CD14-positive monocyte (primary cell): ENCODE data around the gene PRDX5. TPM values are rescaled to one million over a fixed set of nuclear protein-coding genes. Genes with fewer than 3 reads are reported as not detected.

Experiments
- DNase-seq, 3 donors: peaks; one replicate each; pipeline ENCODE4 v3.0.0-alpha.2; 2011 to 2022
- H2AFZ ChIP-seq: 2 replicates; pipeline ENCODE4 v1.6.0; 2012; ENCODE audit warnings: mild to moderate bottlenecking, low read depth, low read length, inconsistent platforms; ENCODE audit not compliant: insufficient read depth, poor library complexity, severe bottlenecking
- H3K27ac ChIP-seq, 2 donors: 1 replicate in 1 of 2; 2 replicates in 1 of 2; pipeline ENCODE4 v1.5.1; 2012 to 2013; ENCODE audit warnings: low read length in 2 of 2, control low read depth in 1 of 2, inconsistent platforms in 1 of 2, low read depth in 1 of 2, mild to moderate bottlenecking in 1 of 2
- H3K27me3 ChIP-seq, 2 donors: one replicate each; pipeline versions ENCODE4 v1.6.0 to v1.6.1; 2011 to 2013; ENCODE audit warnings: low read length in 2 of 2; ENCODE audit not compliant: control insufficient read depth in 2 of 2, insufficient read depth in 2 of 2
- H3K36me3 ChIP-seq, 2 donors: replicated peaks in 1 of 2; 1 replicate in 1 of 2; 2 replicates in 1 of 2; pipeline versions ENCODE4 v1.5.1 to v1.6.1; 2012 to 2013; ENCODE audit warnings: low read length in 2 of 2, control low read depth in 1 of 2, inconsistent platforms in 1 of 2, mild to moderate bottlenecking in 1 of 2; ENCODE audit not compliant: insufficient read depth in 2 of 2, control insufficient read depth in 1 of 2
- H3K4me1 ChIP-seq, 2 donors: 1 replicate in 1 of 2; 2 replicates in 1 of 2; pipeline versions ENCODE4 v1.5.1 to v1.6.1; 2012 to 2013; ENCODE audit warnings: low read length in 2 of 2, control low read depth in 1 of 2, inconsistent platforms in 1 of 2, mild to moderate bottlenecking in 1 of 2, moderate library complexity in 1 of 2; ENCODE audit not compliant: insufficient read depth in 2 of 2, control insufficient read depth in 1 of 2
- H3K4me2 ChIP-seq: replicated peaks from 2 replicates; pipeline ENCODE3; 2012; ENCODE audit warnings: low read length, moderate library complexity, mild to moderate bottlenecking; ENCODE audit not compliant: poor library complexity, severe bottlenecking; ENCODE audit errors: extremely low read depth
- H3K4me3 ChIP-seq, 3 experiments: fragments of 200-600 bp in 1 of 3; sonication (generic) in 1 of 3; replicated peaks in 1 of 3; 1 replicate in 2 of 3; 2 replicates in 1 of 3; pipeline ENCODE4 v1.5.1; 2011 to 2013; ENCODE audit warnings: low read length in 3 of 3, mild to moderate bottlenecking in 3 of 3, control low read depth in 2 of 3, low read depth in 2 of 3, inconsistent platforms in 1 of 3, moderate library complexity in 1 of 3
- H3K79me2 ChIP-seq: 2 replicates; pipeline ENCODE4 v1.6.0; 2012; ENCODE audit warnings: mild to moderate bottlenecking, control low read depth, inconsistent platforms, low read length, moderate library complexity; ENCODE audit not compliant: insufficient read depth
- H3K9ac ChIP-seq: 2 replicates; pipeline ENCODE4 v1.6.0; 2017; ENCODE audit warnings: low read length, mild to moderate bottlenecking; ENCODE audit not compliant: insufficient read depth, poor library complexity, severe bottlenecking
- H3K9me3 ChIP-seq, 2 donors: replicated peaks in 1 of 2; 1 replicate in 1 of 2; 2 replicates in 1 of 2; pipeline versions ENCODE4 v1.5.1 to v1.6.1; 2012 to 2013; ENCODE audit warnings: low read length in 2 of 2, control low read depth in 1 of 2; ENCODE audit not compliant: control insufficient read depth in 1 of 2, insufficient read depth in 1 of 2
- H4K20me1 ChIP-seq: 2 replicates; pipeline ENCODE4 v1.6.0; 2012; ENCODE audit warnings: mild to moderate bottlenecking, low read length, control low read depth, moderate library complexity; ENCODE audit not compliant: insufficient read depth
- H3K27ac Mint-ChIP-seq, 7 donors: one replicate each; pipeline ENCODE4 v1.8.0; 2020; ENCODE audit warnings: mild to moderate bottlenecking in 7 of 7, mixed read lengths in 7 of 7, moderate library complexity in 6 of 7, inconsistent platforms in 2 of 7
- H3K27me3 Mint-ChIP-seq, 3 donors: one replicate each; pipeline ENCODE4 v1.8.0; 2021 to 2022; ENCODE audit warnings: low read depth in 3 of 3, mild to moderate bottlenecking in 3 of 3, mixed read lengths in 3 of 3, moderate library complexity in 3 of 3, inconsistent platforms in 1 of 3
- H3K36me3 Mint-ChIP-seq, 2 donors: one replicate each; pipeline ENCODE4 v1.8.0; 2020; ENCODE audit warnings: mixed read lengths in 2 of 2, inconsistent platforms in 1 of 2, mild to moderate bottlenecking in 1 of 2
- H3K4me1 Mint-ChIP-seq: one replicate; pipeline ENCODE4 v1.8.0; 2020; ENCODE audit warnings: mild to moderate bottlenecking, mixed read lengths
- H3K4me3 Mint-ChIP-seq, 2 donors: one replicate each; pipeline ENCODE4 v1.8.0; 2020; ENCODE audit warnings: mild to moderate bottlenecking in 2 of 2, mixed read lengths in 2 of 2, moderate library complexity in 1 of 2
- H3K9me3 Mint-ChIP-seq, 7 donors: one replicate each; pipeline ENCODE4 v1.8.0; 2020 to 2022; ENCODE audit warnings: mixed read lengths in 7 of 7, mild to moderate bottlenecking in 6 of 7, moderate library complexity in 6 of 7, inconsistent platforms in 2 of 7
- WGBS: methylation state at CpG from one replicate; pipeline ENCODE4 v1.1.5; 2013; ENCODE audit warnings: missing lambda C conversion rate; ENCODE audit not compliant: insufficient coverage; 5-methylcytosine and 5-hydroxymethylcytosine counted together
- intact Hi-C, 2 donors: fragments of 100-400 bp; cut with micrococcal nuclease; formaldehyde crosslinking; loops; one replicate each; pipeline versions ENCODE4 v1.15.0 to v1.15.1; 2023
- polyA plus RNA-seq, 3 donors: library from polyadenylated mRNA; depleted of rRNA in 1 of 3; unstranded in 2 of 3; stranded (reverse) in 1 of 3; fragments of 300-500 nt in 2 of 3; fragments of >200 nt in 1 of 3; fragmentation: Illumina TruSeq in 2 of 3; gene quantifications; 1 replicate in 2 of 3; 2 replicates in 1 of 3; pipeline ENCODE4 v1.2.3, GENCODE V29; 2012 to 2021
- TF ChIP-seq, protein P1 (sequence below): fragments of 200-600 bp; IDR thresholded peaks from one replicate; pipeline ENCODE4 v1.8.0; 2022; ENCODE audit warnings: antibody characterized with exemption, mild to moderate bottlenecking

Gene PRDX5
- polyA plus RNA-seq, 3 donors = 136 to 318 (median 286) TPM

DNA sequence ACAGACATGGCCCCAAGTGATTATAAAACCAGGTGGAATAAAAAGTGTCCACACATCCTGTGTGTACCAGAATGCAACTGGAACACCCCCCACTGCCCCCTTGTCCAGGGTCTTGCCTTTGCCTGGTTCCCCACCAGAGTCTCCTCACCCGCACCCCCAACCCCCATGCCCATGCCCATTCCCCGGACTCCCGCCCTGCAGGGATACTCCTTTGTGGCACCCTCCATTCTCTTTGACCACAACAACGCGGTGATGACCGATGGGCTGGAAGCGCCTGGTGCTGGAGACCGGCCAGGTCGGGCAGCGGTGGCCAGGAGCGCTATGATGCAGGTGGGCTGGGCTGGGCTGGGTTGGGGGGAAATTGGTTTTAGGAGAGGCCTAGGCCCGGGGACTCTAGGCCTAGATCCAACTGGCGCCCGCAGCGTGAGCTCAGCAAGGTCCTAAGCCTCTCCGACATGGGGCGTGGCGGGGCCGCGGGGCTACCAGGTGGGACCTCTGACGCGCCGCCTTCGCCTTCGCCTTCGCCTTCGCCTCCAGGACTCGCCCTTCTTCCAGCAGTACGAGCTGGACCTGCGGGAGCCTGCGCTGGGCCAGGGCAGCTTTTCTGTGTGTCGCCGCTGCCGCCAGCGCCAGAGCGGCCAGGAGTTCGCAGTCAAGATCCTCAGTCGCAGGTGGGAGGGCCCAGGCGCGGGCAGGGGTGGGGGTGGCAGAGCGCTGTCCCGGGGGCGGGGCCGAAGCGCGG is 50.2 kb downstream of the PRDX5 start:
- intact Hi-C loops = no loop called here

DNA sequence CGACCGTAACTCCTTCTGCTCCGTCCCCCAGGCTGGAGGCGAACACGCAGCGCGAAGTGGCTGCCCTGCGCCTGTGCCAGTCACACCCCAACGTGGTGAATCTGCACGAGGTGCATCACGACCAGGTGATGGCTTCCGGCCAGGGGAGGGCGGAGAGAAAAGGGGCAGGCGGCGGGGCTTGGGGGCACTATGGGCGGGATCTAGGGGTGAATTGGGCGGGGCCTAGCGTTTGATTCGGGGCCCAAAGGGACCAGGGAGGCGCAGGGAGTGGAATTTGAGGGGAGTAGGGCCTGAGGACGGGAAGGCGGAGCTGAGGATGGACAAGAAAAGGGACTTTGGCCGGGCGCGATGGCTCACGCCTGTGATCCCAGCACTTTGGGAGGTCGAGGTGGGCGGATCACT is 50.8 kb downstream of the PRDX5 start:
- H3K36me3 Mint-ChIP-seq = peaks cover 58 to 81% of the 10 kb centered on the region in 2 donors
- no peak overlapping the region for H3K27ac Mint-ChIP-seq
- Histone ChIP-seq H2AFZ (no peak overlapping the region), H4K20me1 (peaks cover 74% of the 10 kb centered on the region), H3K36me3 (peaks cover 60 to 87% of the 10 kb centered on the region in 2 donors), H3K4me3 (no peak overlapping the region), H3K79me2 (peaks cover 20% of the 10 kb centered on the region), H3K4me2 (no peak overlapping the region), H3K9me3 (no peaks in the 10 kb centered on the region), H3K27me3 (no peaks in the 10 kb centered on the region), H3K27ac (no peak overlapping the region), H3K9ac (no peak overlapping the region), H3K4me1 (peaks cover 8 to 10% of the 10 kb centered on the region in 2 donors)
- TF ChIP-seq, protein P1, sequence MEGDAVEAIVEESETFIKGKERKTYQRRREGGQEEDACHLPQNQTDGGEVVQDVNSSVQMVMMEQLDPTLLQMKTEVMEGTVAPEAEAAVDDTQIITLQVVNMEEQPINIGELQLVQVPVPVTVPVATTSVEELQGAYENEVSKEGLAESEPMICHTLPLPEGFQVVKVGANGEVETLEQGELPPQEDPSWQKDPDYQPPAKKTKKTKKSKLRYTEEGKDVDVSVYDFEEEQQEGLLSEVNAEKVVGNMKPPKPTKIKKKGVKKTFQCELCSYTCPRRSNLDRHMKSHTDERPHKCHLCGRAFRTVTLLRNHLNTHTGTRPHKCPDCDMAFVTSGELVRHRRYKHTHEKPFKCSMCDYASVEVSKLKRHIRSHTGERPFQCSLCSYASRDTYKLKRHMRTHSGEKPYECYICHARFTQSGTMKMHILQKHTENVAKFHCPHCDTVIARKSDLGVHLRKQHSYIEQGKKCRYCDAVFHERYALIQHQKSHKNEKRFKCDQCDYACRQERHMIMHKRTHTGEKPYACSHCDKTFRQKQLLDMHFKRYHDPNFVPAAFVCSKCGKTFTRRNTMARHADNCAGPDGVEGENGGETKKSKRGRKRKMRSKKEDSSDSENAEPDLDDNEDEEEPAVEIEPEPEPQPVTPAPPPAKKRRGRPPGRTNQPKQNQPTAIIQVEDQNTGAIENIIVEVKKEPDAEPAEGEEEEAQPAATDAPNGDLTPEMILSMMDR = no peak
- intact Hi-C loops = no loop called here
- H3K4me1 Mint-ChIP-seq = peaks cover 10% of the 10 kb centered on the region
- peaks cover 0 to 5% (median 3%) of the 10 kb centered on the region in 7 donors for H3K9me3 Mint-ChIP-seq
- DNase-seq = no peak
- 99% methylated on average over 26 of the region's 28 CpGs for WGBS
- H3K4me3 Mint-ChIP-seq = no peak overlapping the region
- H3K27me3 Mint-ChIP-seq = peaks cover 0 to 3% (median 0%) of the 10 kb centered on the region in 3 donors

More for the DNA sequence above, 50.2 kb downstream of the PRDX5 start:
- H3K9ac ChIP-seq = no peak overlapping the region
- DNase-seq = no peak
- WGBS = 97% methylated on average over 32 of the region's 46 CpGs
- H3K4me1 ChIP-seq = peaks cover 3 to 4% of the 10 kb centered on the region in 2 donors
- H3K36me3 ChIP-seq = peaks cover 66 to 93% of the 10 kb centered on the region in 2 donors
- Mint-ChIP-seq H3K27ac (peak overlapping the region in 1 of 7 donors; percentile 25), H3K27me3 (peaks cover 0 to 3% (median 0%) of the 10 kb centered on the region in 3 donors), H3K9me3 (peaks cover 0 to 5% (median 3%) of the 10 kb centered on the region in 7 donors), H3K4me3 (no peak overlapping the region), H3K36me3 (peaks cover 64 to 87% of the 10 kb centered on the region in 2 donors), H3K4me1 (peaks cover 4% of the 10 kb centered on the region)
- H3K27ac ChIP-seq = no peak overlapping the region
- no peak overlapping the region for H3K4me2 ChIP-seq
- peaks cover 80% of the 10 kb centered on the region for H4K20me1 ChIP-seq
- no peaks in the 10 kb centered on the region for H3K9me3 ChIP-seq
- H2AFZ ChIP-seq = no peak overlapping the region
- TF ChIP-seq, protein P1 = no peak
- H3K27me3 ChIP-seq = no peaks in the 10 kb centered on the region
- H3K4me3 ChIP-seq = no peak overlapping the region
- H3K79me2 ChIP-seq = peaks cover 25% of the 10 kb centered on the region
